HEK293 (cell line): ENCODE data around the gene SLC3A2.

Experiments used
- BCL6B ChIP-seq: fragments of 450-650 bp; formaldehyde crosslinking; IDR thresholded peaks from 2 replicates; pipeline ENCODE4 v1.5.1; 2017; ENCODE audit warnings: missing biosample characterization, missing genetic modification characterization
- FEZF1 ChIP-seq: fragments of 450-650 bp; formaldehyde crosslinking; IDR thresholded peaks from 2 replicates; pipeline ENCODE4 v1.5.1; 2016; ENCODE audit warnings: missing biosample characterization, missing genetic modification characterization
- SP2 ChIP-seq: fragments of 450-650 bp; formaldehyde crosslinking; IDR thresholded peaks from 2 replicates; pipeline ENCODE4 v1.5.1; 2016; ENCODE audit warnings: missing biosample characterization, missing genetic modification characterization
- WT1 ChIP-seq: fragments of 450-650 bp; formaldehyde crosslinking; IDR thresholded peaks from 2 replicates; pipeline ENCODE4 v1.5.1; 2016; ENCODE audit warnings: missing biosample characterization, missing genetic modification characterization
- ZBTB21 ChIP-seq: fragments of 450-650 bp; formaldehyde crosslinking; IDR thresholded peaks from 2 replicates; pipeline ENCODE4 v1.5.1; 2017; ENCODE audit warnings: missing biosample characterization, missing genetic modification characterization
- ZEB2 ChIP-seq: fragments of 450-650 bp; formaldehyde crosslinking; IDR thresholded peaks from 2 replicates; pipeline ENCODE4 v1.5.1; 2016; ENCODE audit warnings: missing biosample characterization, missing genetic modification characterization
- ZFP69B ChIP-seq: fragments of 450-650 bp; formaldehyde crosslinking; IDR thresholded peaks from 2 replicates; pipeline ENCODE4 v1.5.1; 2016; ENCODE audit warnings: missing biosample characterization, missing genetic modification characterization
- ZNF140 ChIP-seq: fragments of 450-650 bp; formaldehyde crosslinking; IDR thresholded peaks from 2 replicates; pipeline ENCODE4 v1.5.1; 2016; ENCODE audit warnings: missing biosample characterization, missing genetic modification characterization
- ZNF157 ChIP-seq: fragments of 450-650 bp; formaldehyde crosslinking; IDR thresholded peaks from 2 replicates; pipeline ENCODE4 v1.5.1; 2016; ENCODE audit warnings: missing biosample characterization, missing genetic modification characterization
- ZNF174 ChIP-seq: fragments of 450-650 bp; formaldehyde crosslinking; IDR thresholded peaks from 2 replicates; pipeline ENCODE4 v1.5.0; 2017; ENCODE audit warnings: missing biosample characterization, mild to moderate bottlenecking, missing genetic modification characterization
- ZNF2 ChIP-seq: fragments of 450-650 bp; formaldehyde crosslinking; IDR thresholded peaks from 2 replicates; pipeline ENCODE4 v1.5.1; 2016; ENCODE audit warnings: missing biosample characterization, missing genetic modification characterization
- ZNF23 ChIP-seq: fragments of 450-650 bp; formaldehyde crosslinking; IDR thresholded peaks from 2 replicates; pipeline ENCODE4 v1.5.1; 2016; ENCODE audit warnings: missing biosample characterization, missing genetic modification characterization, borderline replicate concordance
- ZNF248 ChIP-seq: fragments of 450-650 bp; formaldehyde crosslinking; IDR thresholded peaks from 2 replicates; pipeline ENCODE4 v1.5.1; 2017; ENCODE audit warnings: missing biosample characterization, missing genetic modification characterization
- ZNF423 ChIP-seq: fragments of 450-650 bp; formaldehyde crosslinking; IDR thresholded peaks from 2 replicates; pipeline ENCODE4 v1.5.1; 2016; ENCODE audit warnings: missing biosample characterization, missing genetic modification characterization
- ZNF544 ChIP-seq: fragments of 450-650 bp; formaldehyde crosslinking; IDR thresholded peaks from 2 replicates; pipeline ENCODE4 v1.5.0; 2017; ENCODE audit warnings: missing biosample characterization, missing genetic modification characterization
- ZNF558 ChIP-seq: fragments of 450-650 bp; formaldehyde crosslinking; IDR thresholded peaks from 2 replicates; pipeline ENCODE4 v1.5.1; 2016; ENCODE audit warnings: missing biosample characterization, missing genetic modification characterization
- ZNF580 ChIP-seq: fragments of 450-650 bp; formaldehyde crosslinking; IDR thresholded peaks from 2 replicates; pipeline ENCODE4 v1.5.1; 2016; ENCODE audit warnings: missing biosample characterization, missing genetic modification characterization
- ZNF600 ChIP-seq: fragments of 450-650 bp; formaldehyde crosslinking; IDR thresholded peaks from 2 replicates; pipeline ENCODE4 v1.5.1; 2016; ENCODE audit warnings: missing biosample characterization, missing genetic modification characterization
- ZNF639 ChIP-seq: fragments of 450-650 bp; formaldehyde crosslinking; IDR thresholded peaks from 2 replicates; pipeline ENCODE4 v1.5.1; 2016; ENCODE audit warnings: missing biosample characterization, missing genetic modification characterization
- ZNF660 ChIP-seq: fragments of 450-650 bp; IDR thresholded peaks from 2 replicates; pipeline ENCODE4 v1.5.1; 2018; ENCODE audit warnings: missing biosample characterization, mild to moderate bottlenecking, missing genetic modification characterization
- ZNF670 ChIP-seq: fragments of 450-650 bp; formaldehyde crosslinking; IDR thresholded peaks from 2 replicates; pipeline ENCODE4 v1.5.1; 2016; ENCODE audit warnings: missing biosample characterization, missing genetic modification characterization, low read depth
- ZNF768 ChIP-seq: fragments of 450-650 bp; formaldehyde crosslinking; IDR thresholded peaks from 2 replicates; pipeline ENCODE4 v1.5.1; 2018; ENCODE audit warnings: missing biosample characterization, mild to moderate bottlenecking, missing genetic modification characterization
- ZNF785 ChIP-seq: fragments of 450-650 bp; formaldehyde crosslinking; IDR thresholded peaks from 2 replicates; pipeline ENCODE4 v1.5.1; 2016; ENCODE audit warnings: missing biosample characterization, missing genetic modification characterization
- ZNF830 ChIP-seq: fragments of 450-650 bp; IDR thresholded peaks from 2 replicates; pipeline ENCODE4 v1.5.0; 2018; ENCODE audit warnings: missing biosample characterization, missing genetic modification characterization, low read depth, mild to moderate bottlenecking, moderate library complexity
- ZNF843 ChIP-seq: fragments of 450-650 bp; formaldehyde crosslinking; IDR thresholded peaks from 2 replicates; pipeline ENCODE4 v1.5.1; 2016; ENCODE audit warnings: missing biosample characterization, missing genetic modification characterization
- TF ChIP-seq, protein P1 (sequence below): fragments of 450-650 bp; IDR thresholded peaks from 2 replicates; pipeline ENCODE4 v1.5.1; 2018; ENCODE audit warnings: missing biosample characterization, mild to moderate bottlenecking, missing genetic modification characterization
- TF ChIP-seq, protein P2 (sequence below): fragments of 450-650 bp; formaldehyde crosslinking; IDR thresholded peaks from 2 replicates; pipeline ENCODE4 v1.5.1; 2016; ENCODE audit warnings: missing biosample characterization, missing genetic modification characterization
- TF ChIP-seq, protein P3 (sequence below): fragments of 450-650 bp; formaldehyde crosslinking; IDR thresholded peaks from 2 replicates; pipeline ENCODE4 v1.5.1; 2016; ENCODE audit warnings: missing biosample characterization, missing genetic modification characterization
- TF ChIP-seq, protein P4 (sequence below): fragments of 450-650 bp; formaldehyde crosslinking; IDR thresholded peaks from 2 replicates; pipeline ENCODE4 v1.5.1; 2017; ENCODE audit warnings: missing biosample characterization, missing genetic modification characterization

SLC3A2 gene

DNA sequence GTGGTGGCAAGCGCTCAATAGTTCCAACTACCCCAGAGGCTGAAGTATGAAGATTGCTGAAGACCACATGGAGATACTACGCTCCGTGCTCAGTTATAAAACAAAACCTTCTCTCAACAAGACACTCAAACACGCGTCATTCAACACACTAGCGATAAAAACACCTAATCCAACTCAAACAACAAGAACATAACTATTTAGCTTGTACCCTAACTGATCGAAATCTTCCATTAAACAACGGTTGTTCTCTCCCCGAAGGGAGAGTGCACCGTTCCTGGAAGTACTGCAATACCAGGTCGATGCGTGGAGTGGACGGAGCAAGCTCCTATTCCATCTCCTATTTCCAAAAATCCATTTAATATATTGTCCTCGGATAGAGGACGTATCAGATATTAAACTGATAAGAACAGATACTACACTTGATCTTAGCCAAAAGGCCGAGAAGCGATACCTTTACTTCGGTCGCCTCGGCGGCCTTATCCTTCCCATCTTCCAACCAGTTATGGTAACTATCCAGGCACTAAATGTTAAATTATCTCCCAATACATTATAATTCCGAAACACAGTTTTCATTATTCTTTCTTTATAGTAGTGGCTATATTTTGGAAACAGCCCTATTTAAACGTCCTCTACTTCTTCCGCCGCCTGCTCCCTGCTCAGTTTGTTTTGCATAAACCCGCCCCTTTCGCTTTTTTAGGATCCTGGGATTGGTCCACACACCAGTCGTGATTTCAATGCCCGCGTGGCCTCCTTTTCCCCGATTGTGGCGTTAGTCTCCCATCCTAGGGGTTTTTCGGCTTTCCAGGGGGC lies 39.1 kb upstream of the SLC3A2 start (continued):
- TF ChIP-seq, protein P1, sequence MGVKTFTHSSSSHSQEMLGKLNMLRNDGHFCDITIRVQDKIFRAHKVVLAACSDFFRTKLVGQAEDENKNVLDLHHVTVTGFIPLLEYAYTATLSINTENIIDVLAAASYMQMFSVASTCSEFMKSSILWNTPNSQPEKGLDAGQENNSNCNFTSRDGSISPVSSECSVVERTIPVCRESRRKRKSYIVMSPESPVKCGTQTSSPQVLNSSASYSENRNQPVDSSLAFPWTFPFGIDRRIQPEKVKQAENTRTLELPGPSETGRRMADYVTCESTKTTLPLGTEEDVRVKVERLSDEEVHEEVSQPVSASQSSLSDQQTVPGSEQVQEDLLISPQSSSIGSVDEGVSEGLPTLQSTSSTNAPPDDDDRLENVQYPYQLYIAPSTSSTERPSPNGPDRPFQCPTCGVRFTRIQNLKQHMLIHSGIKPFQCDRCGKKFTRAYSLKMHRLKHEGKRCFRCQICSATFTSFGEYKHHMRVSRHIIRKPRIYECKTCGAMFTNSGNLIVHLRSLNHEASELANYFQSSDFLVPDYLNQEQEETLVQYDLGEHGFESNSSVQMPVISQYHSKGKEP (tag by site-specific recombination) = no peak
- TF ChIP-seq ZNF2 (peak; percentile 99), ZNF830 (no peak), ZNF768 (tag by site-specific recombination) (peak; percentile 88), ZNF544 (tag by site-specific recombination) (no peak), ZNF23 (tag by site-specific recombination) (no peak; the same call in 1 of the 2 replicates), WT1 (tag by site-specific recombination) (peak; percentile 86), ZFP69B (tag by site-specific recombination) (peak; percentile 86), ZNF558 (tag by site-specific recombination) (peak; percentile 50; the same call in 1 of the 2 replicates), ZNF174 (tag by site-specific recombination) (no peak), ZNF660 (tag by site-specific recombination) (peak; percentile 98), ZNF157 (no peak), SP2 (peak; percentile 42), ZNF639 (peak; percentile 96), ZNF670 (tag by site-specific recombination) (no peak), FEZF1 (tag by site-specific recombination) (peak; percentile 71), ZNF423 (tag by site-specific recombination) (no peak), ZNF140 (tag by site-specific recombination) (no peak; the same call in 1 of the 2 replicates), ZBTB21 (tag by site-specific recombination) (no peak), ZNF580 (tag by site-specific recombination) (peak; percentile 98), ZNF785 (0 out of 2 replicates have a peak, but pooled peaks have one; percentile 25), ZEB2 (tag by site-specific recombination) (peak; percentile 99), ZNF843 (tag by site-specific recombination) (peak; percentile 95), ZNF248 (tag by site-specific recombination) (no peak), ZNF600 (tag by site-specific recombination) (peak; percentile 98), BCL6B (peak; percentile 91)
- TF ChIP-seq, protein P2, sequence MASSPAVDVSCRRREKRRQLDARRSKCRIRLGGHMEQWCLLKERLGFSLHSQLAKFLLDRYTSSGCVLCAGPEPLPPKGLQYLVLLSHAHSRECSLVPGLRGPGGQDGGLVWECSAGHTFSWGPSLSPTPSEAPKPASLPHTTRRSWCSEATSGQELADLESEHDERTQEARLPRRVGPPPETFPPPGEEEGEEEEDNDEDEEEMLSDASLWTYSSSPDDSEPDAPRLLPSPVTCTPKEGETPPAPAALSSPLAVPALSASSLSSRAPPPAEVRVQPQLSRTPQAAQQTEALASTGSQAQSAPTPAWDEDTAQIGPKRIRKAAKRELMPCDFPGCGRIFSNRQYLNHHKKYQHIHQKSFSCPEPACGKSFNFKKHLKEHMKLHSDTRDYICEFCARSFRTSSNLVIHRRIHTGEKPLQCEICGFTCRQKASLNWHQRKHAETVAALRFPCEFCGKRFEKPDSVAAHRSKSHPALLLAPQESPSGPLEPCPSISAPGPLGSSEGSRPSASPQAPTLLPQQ (tag by site-specific recombination) = peak; percentile 86
- TF ChIP-seq, protein P3, sequence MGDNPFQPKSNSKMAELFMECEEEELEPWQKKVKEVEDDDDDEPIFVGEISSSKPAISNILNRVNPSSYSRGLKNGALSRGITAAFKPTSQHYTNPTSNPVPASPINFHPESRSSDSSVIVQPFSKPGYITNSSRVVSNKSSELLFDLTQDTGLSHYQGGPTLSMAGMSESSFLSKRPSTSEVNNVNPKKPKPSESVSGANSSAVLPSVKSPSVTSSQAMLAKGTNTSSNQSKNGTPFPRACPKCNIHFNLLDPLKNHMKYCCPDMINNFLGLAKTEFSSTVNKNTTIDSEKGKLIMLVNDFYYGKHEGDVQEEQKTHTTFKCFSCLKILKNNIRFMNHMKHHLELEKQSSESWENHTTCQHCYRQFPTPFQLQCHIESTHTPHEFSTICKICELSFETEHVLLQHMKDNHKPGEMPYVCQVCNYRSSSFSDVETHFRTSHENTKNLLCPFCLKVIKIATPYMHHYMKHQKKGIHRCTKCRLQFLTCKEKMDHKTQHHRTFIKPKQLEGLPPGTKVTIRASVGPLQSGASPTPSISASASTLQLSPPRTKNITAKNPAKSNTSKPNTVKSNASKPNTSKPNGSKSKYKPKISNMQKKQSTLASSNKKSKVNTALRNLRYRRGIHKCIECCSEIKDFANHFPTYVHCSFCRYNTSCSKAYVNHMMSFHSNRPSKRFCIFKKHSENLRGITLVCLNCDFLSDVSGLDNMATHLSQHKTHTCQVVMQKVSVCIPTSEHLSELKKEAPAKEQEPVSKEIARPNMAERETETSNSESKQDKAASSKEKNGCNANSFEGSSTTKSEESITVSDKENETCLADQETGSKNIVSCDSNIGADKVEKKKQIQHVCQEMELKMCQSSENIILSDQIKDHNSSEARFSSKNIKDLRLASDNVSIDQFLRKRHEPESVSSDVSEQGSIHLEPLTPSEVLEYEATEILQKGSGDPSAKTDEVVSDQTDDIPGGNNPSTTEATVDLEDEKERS = no peak
- TF ChIP-seq, protein P4, sequence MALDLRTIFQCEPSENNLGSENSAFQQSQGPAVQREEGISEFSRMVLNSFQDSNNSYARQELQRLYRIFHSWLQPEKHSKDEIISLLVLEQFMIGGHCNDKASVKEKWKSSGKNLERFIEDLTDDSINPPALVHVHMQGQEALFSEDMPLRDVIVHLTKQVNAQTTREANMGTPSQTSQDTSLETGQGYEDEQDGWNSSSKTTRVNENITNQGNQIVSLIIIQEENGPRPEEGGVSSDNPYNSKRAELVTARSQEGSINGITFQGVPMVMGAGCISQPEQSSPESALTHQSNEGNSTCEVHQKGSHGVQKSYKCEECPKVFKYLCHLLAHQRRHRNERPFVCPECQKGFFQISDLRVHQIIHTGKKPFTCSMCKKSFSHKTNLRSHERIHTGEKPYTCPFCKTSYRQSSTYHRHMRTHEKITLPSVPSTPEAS (tag by site-specific recombination) = 0 out of 2 replicates have a peak, but pooled peaks have one; percentile 14
